Measurements from ENCODE around the gene NALCN. TPM values are rescaled to one million over a fixed set of nuclear protein-coding genes. Genes with fewer than 3 reads are reported as not detected.

NALCN gene
- polyA plus RNA-seq, 1 donor, result 1.2 TPM

- Histone ChIP-seq H3K4me1 (ENCODE audit: control insufficient read depth, insufficient read depth, low read length) (no peaks in the 10 kb centered on the region), H3K36me3 (ENCODE audit: control insufficient read depth, insufficient read depth, low read length) (no peaks in the 10 kb centered on the region), H3K27ac (ENCODE audit: low read length) (no peak overlapping the region), H3K4me3 (ENCODE audit: low read length) (no peak overlapping the region), H3K27me3 (ENCODE audit: control insufficient read depth, insufficient read depth, low read length) (peaks cover 32% of the 10 kb centered on the region), H3K9me3 (ENCODE audit: control insufficient read depth, low read depth, low read length) (no peaks in the 10 kb centered on the region)
- DNase-seq, result no peak
- no CpG with 5 or more reads among the region's 3 CpGs for WGBS (ENCODE audit: insufficient coverage, low lambda C conversion rate)
Observed at GRCh38 chr13:101417043-101417406, 717 bp upstream of the NALCN start.

GRCh38 chr13:101415358-101416174 lies 742 bp downstream of the NALCN start:
- no peak overlapping the region for H3K27ac ChIP-seq (ENCODE audit: low read length)

GRCh38 chr13:101412076-101412475 lies 4.2 kb downstream of the NALCN start:
- Histone ChIP-seq H3K36me3 (ENCODE audit: control insufficient read depth, insufficient read depth, low read length) (no peaks in the 10 kb centered on the region), H3K9me3 (ENCODE audit: control insufficient read depth, low read depth, low read length) (no peaks in the 10 kb centered on the region), H3K27ac (ENCODE audit: low read length) (no peak overlapping the region), H3K4me1 (ENCODE audit: control insufficient read depth, insufficient read depth, low read length) (no peaks in the 10 kb centered on the region), H3K4me3 (ENCODE audit: low read length) (no peak overlapping the region), H3K27me3 (ENCODE audit: control insufficient read depth, insufficient read depth, low read length) (peaks cover 23% of the 10 kb centered on the region)
- WGBS (ENCODE audit: insufficient coverage, low lambda C conversion rate), result no CpG with 5 or more reads among the region's 1 CpG
- DNase-seq, result no peak

More at GRCh38 chr13:101415358-101416174, 742 bp downstream of the NALCN start:
- H3K9me3 ChIP-seq (ENCODE audit: control insufficient read depth, low read depth, low read length), result no peaks in the 10 kb centered on the region
- H3K4me3 ChIP-seq (ENCODE audit: low read length), result no peak overlapping the region
- no peaks in the 10 kb centered on the region for H3K4me1 ChIP-seq (ENCODE audit: control insufficient read depth, insufficient read depth, low read length)
- WGBS (ENCODE audit: insufficient coverage, low lambda C conversion rate), result 100% methylated on average over 1 of the region's 43 CpGs
- DNase-seq, result peak in 1 of 2 donors; percentile 4
- H3K27me3 ChIP-seq (ENCODE audit: control insufficient read depth, insufficient read depth, low read length), result peaks cover 32% of the 10 kb centered on the region
- H3K36me3 ChIP-seq (ENCODE audit: control insufficient read depth, insufficient read depth, low read length), result no peaks in the 10 kb centered on the region

GRCh38 chr13:101408992-101409656 lies 7.2 kb downstream of the NALCN start:
- no peak overlapping the region for H3K27ac ChIP-seq (ENCODE audit: low read length)
- H3K27me3 ChIP-seq (ENCODE audit: control insufficient read depth, insufficient read depth, low read length), result peaks cover 4% of the 10 kb centered on the region
- H3K9me3 ChIP-seq (ENCODE audit: control insufficient read depth, low read depth, low read length), result no peaks in the 10 kb centered on the region
- DNase-seq, result no peak
- 75% methylated on average over 1 of the region's 6 CpGs for WGBS (ENCODE audit: insufficient coverage, low lambda C conversion rate)
- no peaks in the 10 kb centered on the region for H3K4me1 ChIP-seq (ENCODE audit: control insufficient read depth, insufficient read depth, low read length)
- no peak overlapping the region for H3K4me3 ChIP-seq (ENCODE audit: low read length)
- no peaks in the 10 kb centered on the region for H3K36me3 ChIP-seq (ENCODE audit: control insufficient read depth, insufficient read depth, low read length)

- H3K36me3 ChIP-seq (ENCODE audit: control insufficient read depth, insufficient read depth, low read length), result no peaks in the 10 kb centered on the region
- H3K27me3 ChIP-seq (ENCODE audit: control insufficient read depth, insufficient read depth, low read length), result no peaks in the 10 kb centered on the region
- H3K9me3 ChIP-seq (ENCODE audit: control insufficient read depth, low read depth, low read length), result no peaks in the 10 kb centered on the region
- no peak overlapping the region for H3K27ac ChIP-seq (ENCODE audit: low read length)
- no peaks in the 10 kb centered on the region for H3K4me1 ChIP-seq (ENCODE audit: control insufficient read depth, insufficient read depth, low read length)
- no peak for DNase-seq
- no peak overlapping the region for H3K4me3 ChIP-seq (ENCODE audit: low read length)
- WGBS (ENCODE audit: insufficient coverage, low lambda C conversion rate), result 100% methylated on average over 2 of the region's 9 CpGs
Observed at GRCh38 chr13:101408154-101408553, 8.2 kb downstream of the NALCN start.

- DNase-seq, result no peak
- Histone ChIP-seq H3K36me3 (ENCODE audit: control insufficient read depth, insufficient read depth, low read length) (no peaks in the 10 kb centered on the region), H3K27ac (ENCODE audit: low read length) (no peak overlapping the region), H3K9me3 (ENCODE audit: control insufficient read depth, low read depth, low read length) (no peaks in the 10 kb centered on the region), H3K4me3 (ENCODE audit: low read length) (no peak overlapping the region), H3K4me1 (ENCODE audit: control insufficient read depth, insufficient read depth, low read length) (no peaks in the 10 kb centered on the region), H3K27me3 (ENCODE audit: control insufficient read depth, insufficient read depth, low read length) (no peaks in the 10 kb centered on the region)
- WGBS (ENCODE audit: insufficient coverage, low lambda C conversion rate), result 100% methylated on average over 1 of the region's 1 CpG
Observed at GRCh38 chr13:101406791-101407190, 9.5 kb downstream of the NALCN start.

- Histone ChIP-seq H3K27ac (ENCODE audit: low read length) (no peak overlapping the region), H3K4me1 (ENCODE audit: control insufficient read depth, insufficient read depth, low read length) (no peaks in the 10 kb centered on the region), H3K36me3 (ENCODE audit: control insufficient read depth, insufficient read depth, low read length) (no peaks in the 10 kb centered on the region), H3K9me3 (ENCODE audit: control insufficient read depth, low read depth, low read length) (no peaks in the 10 kb centered on the region), H3K27me3 (ENCODE audit: control insufficient read depth, insufficient read depth, low read length) (no peaks in the 10 kb centered on the region), H3K4me3 (ENCODE audit: low read length) (no peak overlapping the region)
- DNase-seq, result no peak
- 100% methylated on average over 1 of the region's 1 CpG for WGBS (ENCODE audit: insufficient coverage, low lambda C conversion rate)
Observed at GRCh38 chr13:101401196-101401595, 15.1 kb downstream of the NALCN start.

GRCh38 chr13:101399365-101399764 lies 16.9 kb downstream of the NALCN start:
- Histone ChIP-seq H3K27ac (ENCODE audit: low read length) (no peak overlapping the region), H3K4me1 (ENCODE audit: control insufficient read depth, insufficient read depth, low read length) (no peaks in the 10 kb centered on the region), H3K4me3 (ENCODE audit: low read length) (no peak overlapping the region), H3K9me3 (ENCODE audit: control insufficient read depth, low read depth, low read length) (no peaks in the 10 kb centered on the region), H3K27me3 (ENCODE audit: control insufficient read depth, insufficient read depth, low read length) (no peaks in the 10 kb centered on the region), H3K36me3 (ENCODE audit: control insufficient read depth, insufficient read depth, low read length) (no peaks in the 10 kb centered on the region)
- no peak for DNase-seq
- 80% methylated on average over 2 of the region's 2 CpGs for WGBS (ENCODE audit: insufficient coverage, low lambda C conversion rate)

- DNase-seq, result no peak
- no peaks in the 10 kb centered on the region for H3K27me3 ChIP-seq (ENCODE audit: control insufficient read depth, insufficient read depth, low read length)
- no peak overlapping the region for H3K27ac ChIP-seq (ENCODE audit: low read length)
- no peaks in the 10 kb centered on the region for H3K4me1 ChIP-seq (ENCODE audit: control insufficient read depth, insufficient read depth, low read length)
- no peaks in the 10 kb centered on the region for H3K36me3 ChIP-seq (ENCODE audit: control insufficient read depth, insufficient read depth, low read length)
- 20% methylated on average over 1 of the region's 2 CpGs for WGBS (ENCODE audit: insufficient coverage, low lambda C conversion rate)
- no peaks in the 10 kb centered on the region for H3K9me3 ChIP-seq (ENCODE audit: control insufficient read depth, low read depth, low read length)
- no peak overlapping the region for H3K4me3 ChIP-seq (ENCODE audit: low read length)
Observed at GRCh38 chr13:101398920-101399319, 17.4 kb downstream of the NALCN start.

- H3K36me3 ChIP-seq (ENCODE audit: control insufficient read depth, insufficient read depth, low read length), result no peaks in the 10 kb centered on the region
- H3K4me3 ChIP-seq (ENCODE audit: low read length), result no peak overlapping the region
- no peaks in the 10 kb centered on the region for H3K4me1 ChIP-seq (ENCODE audit: control insufficient read depth, insufficient read depth, low read length)
- WGBS (ENCODE audit: insufficient coverage, low lambda C conversion rate), result no CpG with 5 or more reads among the region's 2 CpGs
- H3K9me3 ChIP-seq (ENCODE audit: control insufficient read depth, low read depth, low read length), result no peaks in the 10 kb centered on the region
- no peak for DNase-seq
- no peaks in the 10 kb centered on the region for H3K27me3 ChIP-seq (ENCODE audit: control insufficient read depth, insufficient read depth, low read length)
- H3K27ac ChIP-seq (ENCODE audit: low read length), result no peak overlapping the region
Observed at GRCh38 chr13:101398191-101398590, 18.1 kb downstream of the NALCN start.
